Measurements from ENCODE around the gene PFKFB2.

GRCh38 chr1:207030522-207031009, 22.5 kb upstream of the PFKFB2 start:
- TF ChIP-seq CTCF (conservative IDR thresholded peaks at IDR 0.05) (no peak), ZFX (IDR thresholded peaks at IDR 0.05) (no peak)

All from C4-2B (cell line).